Ovary (tissue), 9 donors: ENCODE measurements around the gene APBB2. TPM values are rescaled to one million over a fixed set of nuclear protein-coding genes. Genes with fewer than 3 reads are reported as not detected.
"Not testable (repeated sequence)": the region's sequence is repeated elsewhere in the genome, so short reads cannot be mapped to it uniquely, and the experiment has no call there.

Source experiments
- DNase-seq, 5 donors: peaks; one replicate each; pipeline ENCODE4 v3.0.0-alpha.2; 2019 to 2020
- H3K27ac ChIP-seq, 2 donors: fragments of 200-600 bp; one replicate each; pipeline versions ENCODE4 v1.5.1 to v1.8.0; 2019 to 2022
- H3K27me3 ChIP-seq: fragments of 200-600 bp; one replicate; pipeline ENCODE4 v1.8.0; 2022
- H3K36me3 ChIP-seq: fragments of 200-600 bp; sonication (generic); one replicate; pipeline ENCODE4 v1.5.1; 2019
- H3K4me1 ChIP-seq: one replicate; pipeline ENCODE4 v1.8.1; 2013; ENCODE audit warnings: mild to moderate bottlenecking, moderate library complexity; ENCODE audit not compliant: insufficient read depth
- H3K4me3 ChIP-seq: fragments of 200-600 bp; sonication (generic); one replicate; pipeline ENCODE4 v1.5.1; 2017
- H3K9me3 ChIP-seq, 2 donors: fragments of 200-600 bp in 1 of 2; sonication (generic) in 1 of 2; one replicate each; pipeline versions ENCODE4 v1.5.1 to v1.8.1; 2013 to 2019; ENCODE audit warnings: mild to moderate bottlenecking in 1 of 2, moderate library complexity in 1 of 2
- EP300 ChIP-seq: sonication (generic); formaldehyde crosslinking; IDR thresholded peaks from one replicate; pipeline ENCODE4 v1.6.1; 2017; ENCODE audit warnings: antibody characterized with exemption
- POLR2A ChIP-seq: fragments of 450-650 bp; IDR thresholded peaks from one replicate; pipeline ENCODE4 v1.6.1; 2017; ENCODE audit warnings: antibody characterized with exemption, mild to moderate bottlenecking, moderate library complexity
- WGBS, 3 donors: extraction: QIAGEN DNeasy Blood & Tissue Kit in 1 of 3; methylation state at CpG; one replicate each; pipeline versions ENCODE4 v1.1.5 to v1.1.7; 2013 to 2017; 5-methylcytosine and 5-hydroxymethylcytosine counted together
- intact Hi-C, 4 donors: fragments of 100-400 bp; cut with DNase I; formaldehyde crosslinking; loops; one replicate each; pipeline versions ENCODE4 v1.11.0 to v1.15.1; 2022 to 2023
- polyA plus RNA-seq, 2 donors: library from polyadenylated mRNA; stranded (reverse); fragments of 200-250 nt in 1 of 2; fragments of 350-450 nt in 1 of 2; fragmentation: Illumina TruSeq in 1 of 2; extraction: RNeasy Lipid Tissue Mini Kit (QIAGEN cat#74804) in 1 of 2; gene quantifications; one replicate each; pipeline ENCODE4 v1.2.3, GENCODE V29; 2013 to 2014
- total RNA-seq, 7 donors: library from RNA; depleted of rRNA in 2 of 7; stranded (reverse); fragments of >200 nt in 2 of 7; fragmentation: NEBNext Ultra II Directional in 3 of 7; extraction: Animal tissue kit (Norgen Biotek cat#: 25700) in 3 of 7; gene quantifications; one replicate each; pipeline versions ENCODE4 v1.1.0 to v1.2.4, GENCODE V29; 2016 to 2023
- TF ChIP-seq, protein P1 (sequence below), 3 donors: fragments of 450-650 bp in 2 of 3; fragments of 200-600 bp in 1 of 3; IDR thresholded peaks; one replicate each; pipeline versions ENCODE4 v1.5.1 to v1.8.0; 2016 to 2022; ENCODE audit warnings: antibody characterized with exemption in 3 of 3, mild to moderate bottlenecking in 1 of 3
- donor health status: DM: no; HTN: no; CAD: no; lungs with moderate emphysema.
- donor health status: DM: no; HTN: no; CAD: no.
- donor health status: Bipolar disorder and iron deficiency.
- donor health status: DM: yes; HTN: yes; CAD: no.
- donor health status: DM: no; HTN: no; CAD: no.
- donor health status: DM: yes; HTN: yes; CAD: no.

The APBB2 gene
- total and polyA plus RNA-seq, 9 donors: 30.9 to 163 (median 80.1) TPM

DNA sequence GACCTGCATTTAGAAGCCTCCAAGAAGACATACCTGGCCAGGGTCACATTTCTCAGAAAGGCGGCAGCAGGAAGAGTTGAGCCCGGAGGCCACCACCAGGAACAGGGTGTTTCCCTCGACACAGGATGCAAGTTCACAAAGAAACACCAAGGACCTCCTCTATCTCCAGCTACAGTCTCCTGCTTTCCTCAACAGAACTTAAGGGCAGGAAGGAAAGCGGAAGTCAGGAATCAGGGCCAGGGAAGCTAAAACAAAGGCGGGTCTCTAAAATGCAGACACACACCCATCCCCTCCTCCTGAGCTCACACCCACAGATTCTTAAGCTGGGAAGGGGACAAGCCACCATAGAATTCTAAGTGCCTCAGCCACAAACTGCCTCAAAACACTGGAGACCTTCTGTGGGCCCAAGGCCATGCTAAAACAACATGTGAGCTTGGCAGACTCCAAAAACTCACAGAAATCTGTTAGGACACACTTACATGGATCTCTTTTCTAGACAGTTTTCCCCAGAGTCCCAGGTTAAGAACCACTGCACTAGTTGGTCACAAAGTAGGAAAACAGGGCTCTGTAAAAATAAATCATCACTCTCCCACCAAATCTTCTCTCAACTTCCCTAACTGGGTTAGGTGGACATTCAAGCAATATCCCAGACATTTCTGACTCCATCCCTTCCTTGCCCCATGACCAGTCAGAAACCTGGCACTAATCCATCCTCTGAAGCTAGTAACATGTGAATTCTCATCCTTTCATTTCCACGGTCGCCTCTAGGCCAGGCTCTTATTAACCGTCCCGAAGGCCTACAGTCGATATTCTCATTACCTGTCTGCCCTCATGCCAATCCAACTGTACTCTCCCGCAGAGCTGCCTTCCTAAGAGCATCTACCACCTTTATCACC is 163.2 kb downstream of the APBB2 start:
- peak overlapping the region in 1 of 2 donors; percentile 10 for H3K27ac ChIP-seq
- TF ChIP-seq, protein P1, sequence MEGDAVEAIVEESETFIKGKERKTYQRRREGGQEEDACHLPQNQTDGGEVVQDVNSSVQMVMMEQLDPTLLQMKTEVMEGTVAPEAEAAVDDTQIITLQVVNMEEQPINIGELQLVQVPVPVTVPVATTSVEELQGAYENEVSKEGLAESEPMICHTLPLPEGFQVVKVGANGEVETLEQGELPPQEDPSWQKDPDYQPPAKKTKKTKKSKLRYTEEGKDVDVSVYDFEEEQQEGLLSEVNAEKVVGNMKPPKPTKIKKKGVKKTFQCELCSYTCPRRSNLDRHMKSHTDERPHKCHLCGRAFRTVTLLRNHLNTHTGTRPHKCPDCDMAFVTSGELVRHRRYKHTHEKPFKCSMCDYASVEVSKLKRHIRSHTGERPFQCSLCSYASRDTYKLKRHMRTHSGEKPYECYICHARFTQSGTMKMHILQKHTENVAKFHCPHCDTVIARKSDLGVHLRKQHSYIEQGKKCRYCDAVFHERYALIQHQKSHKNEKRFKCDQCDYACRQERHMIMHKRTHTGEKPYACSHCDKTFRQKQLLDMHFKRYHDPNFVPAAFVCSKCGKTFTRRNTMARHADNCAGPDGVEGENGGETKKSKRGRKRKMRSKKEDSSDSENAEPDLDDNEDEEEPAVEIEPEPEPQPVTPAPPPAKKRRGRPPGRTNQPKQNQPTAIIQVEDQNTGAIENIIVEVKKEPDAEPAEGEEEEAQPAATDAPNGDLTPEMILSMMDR (IDR thresholded peaks at IDR 0.05): no peak
- TF ChIP-seq EP300: no peak
- no peak for TF ChIP-seq POLR2A
- intact Hi-C loops: loop anchor here in 1 of 4 donors (10.0 kb wide), 2 partner anchors 116 to 154 kb away; no protein-coding TSS in a partner anchor
- DNase-seq: no peak
- no peak overlapping the region for H3K4me3 ChIP-seq
- H3K27me3 ChIP-seq: no peaks in the 10 kb centered on the region
- 82 to 88% (median 83%) methylated on average over 11 of the region's 11 CpGs for WGBS, 3 donors
- no peaks in the 10 kb centered on the region for H3K9me3 ChIP-seq
- no peaks in the 10 kb centered on the region for H3K36me3 ChIP-seq
- H3K4me1 ChIP-seq: peaks cover 10% of the 10 kb centered on the region

DNA sequence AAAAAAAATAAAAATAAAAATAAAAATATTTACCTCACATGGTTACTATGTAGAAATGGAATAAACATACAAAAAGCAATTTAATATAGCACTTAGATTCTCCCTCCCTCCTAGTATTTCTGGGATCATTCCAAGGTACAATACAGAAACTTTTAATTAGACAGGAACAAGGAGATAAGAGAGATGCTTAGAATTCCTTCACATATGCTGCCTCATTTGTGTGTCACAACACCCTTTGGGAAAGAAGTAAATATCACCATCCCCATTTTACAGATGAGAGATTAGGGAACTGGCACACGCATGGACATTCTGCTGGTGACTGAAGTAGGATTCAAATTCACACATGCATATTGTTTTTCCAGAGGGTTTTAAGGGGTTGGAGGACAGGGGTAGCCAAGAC is 164.2 kb downstream of the APBB2 start:
- no peaks in the 10 kb centered on the region for H3K27me3 ChIP-seq
- no peaks in the 10 kb centered on the region for H3K9me3 ChIP-seq
- 37 to 50% (median 41%) methylated on average over 1 of the region's 1 CpG for WGBS, 3 donors
- DNase-seq: no peak
- no peaks in the 10 kb centered on the region for H3K36me3 ChIP-seq
- intact Hi-C loops: loop anchor here in 1 of 4 donors (10.0 kb wide), 2 partner anchors 115 to 155 kb away; no protein-coding TSS in a partner anchor
- no peak overlapping the region for H3K4me3 ChIP-seq
- H3K4me1 ChIP-seq: peaks cover 10% of the 10 kb centered on the region
- no peak for TF ChIP-seq POLR2A
- TF ChIP-seq, protein P1 (IDR thresholded peaks at IDR 0.05): no peak
- TF ChIP-seq EP300: no peak
- peak overlapping the region in 1 of 2 donors; percentile 10 for H3K27ac ChIP-seq

DNA sequence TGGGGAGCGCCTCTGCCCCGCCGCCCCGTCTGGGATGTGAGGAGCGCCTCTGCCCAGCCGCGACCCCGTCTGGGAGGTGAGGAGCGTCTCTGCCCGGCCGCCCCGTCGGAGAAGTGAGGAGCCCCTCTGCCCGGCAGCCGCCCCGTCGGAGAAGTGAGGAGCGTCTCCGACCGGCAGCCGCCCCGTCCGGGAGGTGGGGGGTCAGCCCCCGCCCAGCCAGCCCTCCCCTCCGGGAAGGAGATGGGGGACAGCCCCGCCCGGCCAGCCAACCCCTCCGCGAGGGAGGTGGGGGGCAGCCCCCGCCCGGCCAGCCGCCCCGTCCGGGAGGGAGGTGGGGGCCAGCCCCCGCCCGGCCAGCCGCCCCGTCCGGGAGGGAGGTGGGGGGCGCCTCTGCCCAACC is 165.2 kb downstream of the APBB2 start:
- 86 to 93% (median 93%) methylated on average over 19 to 35 of the region's 40 CpGs for WGBS, 3 donors
- H3K4me3 ChIP-seq, DNase-seq, H3K27me3 ChIP-seq, intact Hi-C loops, H3K36me3 ChIP-seq, H3K4me1 ChIP-seq, H3K9me3 ChIP-seq, H3K27ac ChIP-seq: not testable (repeated sequence)

DNA sequence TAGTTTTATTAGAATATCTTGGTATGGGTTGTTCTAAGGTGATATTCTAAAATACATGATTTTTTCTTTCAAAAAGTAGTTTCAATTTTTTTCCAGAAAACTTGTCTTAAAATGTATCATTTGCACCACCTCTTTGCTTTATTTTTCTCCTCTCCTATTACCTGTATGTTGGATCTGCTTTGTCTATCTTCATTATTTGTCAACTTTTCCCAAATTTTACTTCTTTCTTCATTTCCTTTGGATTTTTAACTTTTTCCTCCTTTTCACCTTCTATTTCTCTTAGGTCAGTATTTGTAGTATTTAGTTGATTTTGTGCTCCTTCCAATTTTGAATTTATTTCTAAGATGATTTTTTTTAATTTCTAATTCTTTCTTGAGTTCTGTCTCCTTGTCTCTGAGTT is 169.6 kb downstream of the APBB2 start:
- no peaks in the 10 kb centered on the region for H3K9me3 ChIP-seq
- intact Hi-C loops: no loop called here
- H3K27me3 ChIP-seq: no peaks in the 10 kb centered on the region
- H3K36me3 ChIP-seq: no peaks in the 10 kb centered on the region
- no peak for DNase-seq
- H3K4me3 ChIP-seq: no peak overlapping the region
- peaks cover 3% of the 10 kb centered on the region for H3K4me1 ChIP-seq
- TF ChIP-seq POLR2A: no peak
- no peak for TF ChIP-seq EP300
- TF ChIP-seq, protein P1 (IDR thresholded peaks at IDR 0.05): no peak
- no peak overlapping the region for H3K27ac ChIP-seq

DNA sequence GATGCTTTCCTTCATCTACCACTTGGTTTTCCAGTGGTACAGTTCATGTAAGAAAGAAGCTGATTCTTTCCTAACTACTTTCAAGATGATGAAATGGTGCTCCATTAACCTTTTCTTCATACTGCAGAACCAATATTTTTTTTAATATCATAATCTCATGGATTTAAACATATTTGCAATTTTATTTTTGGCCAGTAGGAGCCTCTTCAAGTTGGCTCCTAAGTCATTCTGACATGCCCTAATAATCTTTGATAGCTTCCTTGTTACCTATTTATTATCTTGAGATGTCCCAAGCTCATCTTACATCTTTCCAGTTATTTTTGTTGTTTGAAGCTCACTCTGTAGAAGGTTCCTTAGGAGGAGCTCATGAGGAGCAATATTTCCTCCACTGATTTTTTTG is 170.2 kb downstream of the APBB2 start:
- no peaks in the 10 kb centered on the region for H3K36me3 ChIP-seq
- intact Hi-C loops: no loop called here
- H3K9me3 ChIP-seq: no peaks in the 10 kb centered on the region
- H3K4me3 ChIP-seq: no peak overlapping the region
- TF ChIP-seq POLR2A (no peak), EP300 (no peak)
- TF ChIP-seq, protein P1 (IDR thresholded peaks at IDR 0.05): no peak
- DNase-seq: no peak
- peaks cover 2% of the 10 kb centered on the region for H3K4me1 ChIP-seq
- H3K27ac ChIP-seq: no peak overlapping the region
- no peaks in the 10 kb centered on the region for H3K27me3 ChIP-seq
